ENCODE data around the gene DOC2B.
"Not testable (repeated sequence)": the region's sequence is repeated elsewhere in the genome, so short reads cannot be mapped to it uniquely, and the experiment has no call there.

GRCh38 chr17:206484-206883 is 25.0 kb upstream of the DOC2B start:
- TF ChIP-seq CTCF (conservative IDR thresholded peaks at IDR 0.05; ENCODE audit: low read depth, low read length); EZH2 (IDR thresholded peaks at IDR 0.05; ENCODE audit: borderline replicate concordance, low read depth, low read length, poor library complexity, severe bottlenecking): not testable (repeated sequence)
